ENCODE results near the gene GPR68.

DNA sequence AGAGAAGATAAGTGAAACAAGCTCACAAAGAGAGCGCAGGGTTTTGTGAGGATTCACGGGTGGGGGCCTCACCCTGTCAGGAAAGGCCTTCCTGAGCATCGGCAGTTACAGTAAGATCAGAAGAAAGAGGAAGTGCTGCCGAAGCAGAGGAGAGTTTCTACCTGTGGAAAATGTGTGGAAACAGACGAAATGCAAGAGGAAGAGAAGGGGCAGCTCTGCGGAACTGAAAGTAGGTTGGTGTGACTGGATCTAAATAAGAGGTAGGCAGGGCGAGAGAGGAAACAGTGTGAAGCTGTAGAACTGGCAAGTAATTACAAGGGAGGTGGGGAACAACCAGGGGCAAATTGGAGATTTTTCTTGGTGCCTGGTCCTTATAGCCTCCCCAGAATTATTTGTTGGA is 2.6 kb downstream of the GPR68 start:
- TF ChIP-seq POLR2A (IDR thresholded peaks at IDR 0.05; ENCODE audit: low read depth, low read length), result no peak
- no peak for TF ChIP-seq CEBPB (IDR thresholded peaks at IDR 0.05; ENCODE audit: low read depth, low read length)
- TF ChIP-seq, protein P1, sequence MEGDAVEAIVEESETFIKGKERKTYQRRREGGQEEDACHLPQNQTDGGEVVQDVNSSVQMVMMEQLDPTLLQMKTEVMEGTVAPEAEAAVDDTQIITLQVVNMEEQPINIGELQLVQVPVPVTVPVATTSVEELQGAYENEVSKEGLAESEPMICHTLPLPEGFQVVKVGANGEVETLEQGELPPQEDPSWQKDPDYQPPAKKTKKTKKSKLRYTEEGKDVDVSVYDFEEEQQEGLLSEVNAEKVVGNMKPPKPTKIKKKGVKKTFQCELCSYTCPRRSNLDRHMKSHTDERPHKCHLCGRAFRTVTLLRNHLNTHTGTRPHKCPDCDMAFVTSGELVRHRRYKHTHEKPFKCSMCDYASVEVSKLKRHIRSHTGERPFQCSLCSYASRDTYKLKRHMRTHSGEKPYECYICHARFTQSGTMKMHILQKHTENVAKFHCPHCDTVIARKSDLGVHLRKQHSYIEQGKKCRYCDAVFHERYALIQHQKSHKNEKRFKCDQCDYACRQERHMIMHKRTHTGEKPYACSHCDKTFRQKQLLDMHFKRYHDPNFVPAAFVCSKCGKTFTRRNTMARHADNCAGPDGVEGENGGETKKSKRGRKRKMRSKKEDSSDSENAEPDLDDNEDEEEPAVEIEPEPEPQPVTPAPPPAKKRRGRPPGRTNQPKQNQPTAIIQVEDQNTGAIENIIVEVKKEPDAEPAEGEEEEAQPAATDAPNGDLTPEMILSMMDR (conservative IDR thresholded peaks at IDR 0.05; ENCODE audit: low read depth, low read length), result no peak
- TF ChIP-seq, protein P2, sequence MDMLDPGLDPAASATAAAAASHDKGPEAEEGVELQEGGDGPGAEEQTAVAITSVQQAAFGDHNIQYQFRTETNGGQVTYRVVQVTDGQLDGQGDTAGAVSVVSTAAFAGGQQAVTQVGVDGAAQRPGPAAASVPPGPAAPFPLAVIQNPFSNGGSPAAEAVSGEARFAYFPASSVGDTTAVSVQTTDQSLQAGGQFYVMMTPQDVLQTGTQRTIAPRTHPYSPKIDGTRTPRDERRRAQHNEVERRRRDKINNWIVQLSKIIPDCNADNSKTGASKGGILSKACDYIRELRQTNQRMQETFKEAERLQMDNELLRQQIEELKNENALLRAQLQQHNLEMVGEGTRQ (IDR thresholded peaks at IDR 0.05; ENCODE audit: low read depth, low read length), result no peak
- no peak for TF ChIP-seq MXI1 (IDR thresholded peaks at IDR 0.05; ENCODE audit: borderline replicate concordance, low read depth, low read length)
- TF ChIP-seq FOS (IDR thresholded peaks at IDR 0.05; ENCODE audit: low read depth, low read length), result no peak
- TF ChIP-seq CHD1 (IDR thresholded peaks at IDR 0.05; ENCODE audit: low read depth, low read length), result no peak
- TF ChIP-seq RAD21 (IDR thresholded peaks at IDR 0.05; ENCODE audit: low read length), result no peak
- TF ChIP-seq, protein P3, sequence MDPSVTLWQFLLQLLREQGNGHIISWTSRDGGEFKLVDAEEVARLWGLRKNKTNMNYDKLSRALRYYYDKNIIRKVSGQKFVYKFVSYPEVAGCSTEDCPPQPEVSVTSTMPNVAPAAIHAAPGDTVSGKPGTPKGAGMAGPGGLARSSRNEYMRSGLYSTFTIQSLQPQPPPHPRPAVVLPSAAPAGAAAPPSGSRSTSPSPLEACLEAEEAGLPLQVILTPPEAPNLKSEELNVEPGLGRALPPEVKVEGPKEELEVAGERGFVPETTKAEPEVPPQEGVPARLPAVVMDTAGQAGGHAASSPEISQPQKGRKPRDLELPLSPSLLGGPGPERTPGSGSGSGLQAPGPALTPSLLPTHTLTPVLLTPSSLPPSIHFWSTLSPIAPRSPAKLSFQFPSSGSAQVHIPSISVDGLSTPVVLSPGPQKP (IDR thresholded peaks at IDR 0.05; ENCODE audit: borderline replicate concordance, low read depth, low read length), result no peak
- TF ChIP-seq BHLHE40 (IDR thresholded peaks at IDR 0.05; ENCODE audit: low read depth, low read length), result no peak
- TF ChIP-seq SMC3 (IDR thresholded peaks at IDR 0.05; ENCODE audit: low read depth, low read length), result no peak
- no peak for TF ChIP-seq RFX5 (IDR thresholded peaks at IDR 0.05; ENCODE audit: low read depth, low read length)
- TF ChIP-seq MAFK (IDR thresholded peaks at IDR 0.05; ENCODE audit: low read depth, low read length), result no peak
- TF ChIP-seq RCOR1 (IDR thresholded peaks at IDR 0.05; ENCODE audit: insufficient replicate concordance, low read length), result no peak

All from IMR-90 (cell line).